Measurements from ENCODE around the gene NAALADL1. TPM values are rescaled to one million over a fixed set of nuclear protein-coding genes. Genes with fewer than 3 reads are reported as not detected.

The NAALADL1 gene
- total and polyA plus RNA-seq, 2 experiments from 2014 or later = 11.1 to 13.7 TPM

- Mint-ChIP-seq H3K4me3 (no peak overlapping the region), H3K27me3 (ENCODE audit: insufficient read depth, low read depth, poor library complexity) (peaks cover 8% of the 10 kb centered on the region), H3K36me3 (ENCODE audit: low read depth) (peaks cover 17% of the 10 kb centered on the region), H3K4me1 (peaks cover 17% of the 10 kb centered on the region), H3K27ac (no peak overlapping the region), H3K9me3 (no peaks in the 10 kb centered on the region)
- TF ChIP-seq STAT1 (IDR thresholded peaks at IDR 0.05; ENCODE audit: unreplicated experiment) (no peak), ZNF114 (CRISPR knock-in tag; IDR thresholded peaks at IDR 0.05) (no peak), JUNB (IDR thresholded peaks at IDR 0.05; ENCODE audit: unreplicated experiment) (no peak), ZNF462 (CRISPR knock-in tag; IDR thresholded peaks at IDR 0.05) (no peak), NANOG (IDR thresholded peaks at IDR 0.05; ENCODE audit: borderline replicate concordance) (no peak), ETS1 (IDR thresholded peaks at IDR 0.05) (no peak), ZNF331 (CRISPR knock-in tag; IDR thresholded peaks at IDR 0.05; ENCODE audit: low read depth) (no peak), EZH2 (IDR thresholded peaks at IDR 0.05; ENCODE audit: low read depth, unreplicated experiment) (no peak), EZH2phosphoT487 (IDR thresholded peaks at IDR 0.05; ENCODE audit: unreplicated experiment) (no peak), POLR2AphosphoS5 (IDR thresholded peaks at IDR 0.05; ENCODE audit: low read depth) (no peak), CREB1 (CRISPR knock-in tag; IDR thresholded peaks at IDR 0.05; ENCODE audit: low read depth) (no peak)
- TF ChIP-seq, protein P1, sequence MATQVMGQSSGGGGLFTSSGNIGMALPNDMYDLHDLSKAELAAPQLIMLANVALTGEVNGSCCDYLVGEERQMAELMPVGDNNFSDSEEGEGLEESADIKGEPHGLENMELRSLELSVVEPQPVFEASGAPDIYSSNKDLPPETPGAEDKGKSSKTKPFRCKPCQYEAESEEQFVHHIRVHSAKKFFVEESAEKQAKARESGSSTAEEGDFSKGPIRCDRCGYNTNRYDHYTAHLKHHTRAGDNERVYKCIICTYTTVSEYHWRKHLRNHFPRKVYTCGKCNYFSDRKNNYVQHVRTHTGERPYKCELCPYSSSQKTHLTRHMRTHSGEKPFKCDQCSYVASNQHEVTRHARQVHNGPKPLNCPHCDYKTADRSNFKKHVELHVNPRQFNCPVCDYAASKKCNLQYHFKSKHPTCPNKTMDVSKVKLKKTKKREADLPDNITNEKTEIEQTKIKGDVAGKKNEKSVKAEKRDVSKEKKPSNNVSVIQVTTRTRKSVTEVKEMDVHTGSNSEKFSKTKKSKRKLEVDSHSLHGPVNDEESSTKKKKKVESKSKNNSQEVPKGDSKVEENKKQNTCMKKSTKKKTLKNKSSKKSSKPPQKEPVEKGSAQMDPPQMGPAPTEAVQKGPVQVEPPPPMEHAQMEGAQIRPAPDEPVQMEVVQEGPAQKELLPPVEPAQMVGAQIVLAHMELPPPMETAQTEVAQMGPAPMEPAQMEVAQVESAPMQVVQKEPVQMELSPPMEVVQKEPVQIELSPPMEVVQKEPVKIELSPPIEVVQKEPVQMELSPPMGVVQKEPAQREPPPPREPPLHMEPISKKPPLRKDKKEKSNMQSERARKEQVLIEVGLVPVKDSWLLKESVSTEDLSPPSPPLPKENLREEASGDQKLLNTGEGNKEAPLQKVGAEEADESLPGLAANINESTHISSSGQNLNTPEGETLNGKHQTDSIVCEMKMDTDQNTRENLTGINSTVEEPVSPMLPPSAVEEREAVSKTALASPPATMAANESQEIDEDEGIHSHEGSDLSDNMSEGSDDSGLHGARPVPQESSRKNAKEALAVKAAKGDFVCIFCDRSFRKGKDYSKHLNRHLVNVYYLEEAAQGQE (IDR thresholded peaks at IDR 0.05; ENCODE audit: unreplicated experiment) = no peak
- TF ChIP-seq, protein P2, sequence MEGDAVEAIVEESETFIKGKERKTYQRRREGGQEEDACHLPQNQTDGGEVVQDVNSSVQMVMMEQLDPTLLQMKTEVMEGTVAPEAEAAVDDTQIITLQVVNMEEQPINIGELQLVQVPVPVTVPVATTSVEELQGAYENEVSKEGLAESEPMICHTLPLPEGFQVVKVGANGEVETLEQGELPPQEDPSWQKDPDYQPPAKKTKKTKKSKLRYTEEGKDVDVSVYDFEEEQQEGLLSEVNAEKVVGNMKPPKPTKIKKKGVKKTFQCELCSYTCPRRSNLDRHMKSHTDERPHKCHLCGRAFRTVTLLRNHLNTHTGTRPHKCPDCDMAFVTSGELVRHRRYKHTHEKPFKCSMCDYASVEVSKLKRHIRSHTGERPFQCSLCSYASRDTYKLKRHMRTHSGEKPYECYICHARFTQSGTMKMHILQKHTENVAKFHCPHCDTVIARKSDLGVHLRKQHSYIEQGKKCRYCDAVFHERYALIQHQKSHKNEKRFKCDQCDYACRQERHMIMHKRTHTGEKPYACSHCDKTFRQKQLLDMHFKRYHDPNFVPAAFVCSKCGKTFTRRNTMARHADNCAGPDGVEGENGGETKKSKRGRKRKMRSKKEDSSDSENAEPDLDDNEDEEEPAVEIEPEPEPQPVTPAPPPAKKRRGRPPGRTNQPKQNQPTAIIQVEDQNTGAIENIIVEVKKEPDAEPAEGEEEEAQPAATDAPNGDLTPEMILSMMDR (conservative IDR thresholded peaks at IDR 0.05; ENCODE audit: low read depth in 2 of 2) = no peak
- Histone ChIP-seq H3K4me2 (no peak overlapping the region), H3K4me1 (ENCODE audit: insufficient read depth) (peaks cover 3% of the 10 kb centered on the region; the same call in 1 of the 2 replicates), H3F3A (replicated peaks; ENCODE audit: low read depth) (0 out of 2 replicates have a peak, but pooled peaks cover 6% of the 10 kb centered on the region), H3K27ac (ENCODE audit: low read depth) (no peak overlapping the region), H3K36me3 (ENCODE audit: insufficient read depth) (no peaks in the 10 kb centered on the region), H3K79me2 (replicated peaks; ENCODE audit: insufficient read depth) (peaks cover 18% of the 10 kb centered on the region), H2AFZ (no peak overlapping the region), H4K20me1 (replicated peaks; ENCODE audit: insufficient read depth) (peaks cover 11% of the 10 kb centered on the region), H3K4me3 (no peak overlapping the region), H3K9me2 (ENCODE audit: insufficient read depth) (no peaks in the 10 kb centered on the region), H3K27me3 (ENCODE audit: insufficient read depth) (peaks cover 7% of the 10 kb centered on the region; the same call in 1 of the 2 replicates)
- DNase-seq (ENCODE audit: low spot score) (peak; percentile 28), ATAC-seq (no peak)
Observed at GRCh38 chr11:65045728-65046127, 12.6 kb downstream of the NAALADL1 start.
